ENCODE data around the gene PDE7B. TPM values are rescaled to one million over a fixed set of nuclear protein-coding genes. Genes with fewer than 3 reads are reported as not detected.

Gene PDE7B
- total and polyA plus RNA-seq, 9 of the 15 experiments (the other 6 are each of a cell fraction or from before 2014, with no cell fraction given): 0.01 TPM; not detected in 8

GRCh38 chr6:136035378-136036070, 184.0 kb downstream of the PDE7B start:
- DNase-seq (ENCODE audit: extremely low read depth in 1 of 4, low spot score in 3 of 4) (no peak), ATAC-seq (no peak), FAIRE-seq (no peak)
- Histone ChIP-seq H3K4me2 (ENCODE audit: insufficient read depth, low read length) (no peak overlapping the region), H3K9me3 (replicated peaks; ENCODE audit: control insufficient read depth, insufficient read depth, low read depth, low read length) (no peaks in the 10 kb centered on the region), H3K27me3 (ENCODE audit: control insufficient read depth in 2 of 2, insufficient read depth in 2 of 2, low read length in 2 of 2) (peaks cover 5 to 24% of the 10 kb centered on the region in 2 experiments; a peak in 4 of 5 replicates), H3K79me2 (ENCODE audit: control insufficient read depth, insufficient read depth, low read length) (no peaks in the 10 kb centered on the region), H4K20me1 (replicated peaks; ENCODE audit: control insufficient read depth, insufficient read depth, low read length) (no peaks in the 10 kb centered on the region), H3K36me3 (ENCODE audit: control insufficient read depth, insufficient read depth, low read length) (no peaks in the 10 kb centered on the region), H3K9me1 (ENCODE audit: control insufficient read depth, insufficient read depth, low read length) (no peaks in the 10 kb centered on the region), H3K4me1 (replicated peaks in 1 of 2; ENCODE audit: control insufficient read depth in 2 of 2, insufficient read depth in 2 of 2, low read length in 2 of 2) (no peaks in the 10 kb centered on the region), H3K4me3 (no peak overlapping the region), H2AFZ (ENCODE audit: low read depth, low read length) (no peak overlapping the region), H3K27ac (ENCODE audit: extremely low read depth, low read depth, low read length) (no peak overlapping the region), H3K9ac (ENCODE audit: insufficient read depth in 1 of 2, low read depth in 2 of 2, low read length in 2 of 2) (no peak overlapping the region)
- BruUV-seq (replicated peaks): no TSS peak
- WGBS (ENCODE audit: insufficient coverage, low coverage, missing lambda C conversion rate): under 1% methylated on average over 4 of the region's 4 CpGs
- CTCF ChIA-PET (ENCODE audit: low intra/inter-chr PET ratio): no interaction called here
- POLR2A ChIA-PET: interaction anchor here (0.7 kb wide), 1 partner anchor 7 kb away, joined by 5 read pairs; no protein-coding TSS in a partner anchor
- in situ Hi-C loops (cut with MboI): no loop called here
- intact Hi-C loops (cut with micrococcal nuclease): no loop called here
- no peak for TF ChIP-seq ZNF75A (CRISPR knock-in tag; IDR thresholded peaks at IDR 0.05)
- TF ChIP-seq HBP1 (CRISPR knock-in tag; IDR thresholded peaks at IDR 0.05): no peak
- no peak for TF ChIP-seq ESRRA (IDR thresholded peaks at IDR 0.05; ENCODE audit: borderline replicate concordance, low read depth)
- TF ChIP-seq E2F6 (IDR thresholded peaks at IDR 0.05; ENCODE audit: borderline replicate concordance in 1 of 2, extremely low read depth in 1 of 2, insufficient read depth in 1 of 2, insufficient read length in 1 of 2, low read depth in 1 of 2, low read length in 1 of 2, poor library complexity in 1 of 2, severe bottlenecking in 1 of 2): no peak
- no peak for TF ChIP-seq PPARD (CRISPR knock-in tag; IDR thresholded peaks at IDR 0.05)
- TF ChIP-seq KAT2B (IDR thresholded peaks at IDR 0.05; ENCODE audit: low read depth, low read length): no peak
- no peak for TF ChIP-seq PHF21A (IDR thresholded peaks at IDR 0.05; ENCODE audit: borderline replicate concordance, low read depth)
- TF ChIP-seq CHD2 (IDR thresholded peaks at IDR 0.05; ENCODE audit: low read depth, low read length): no peak
- no peak for TF ChIP-seq CBFA2T3 (IDR thresholded peaks at IDR 0.05)
- TF ChIP-seq ZNF436 (CRISPR knock-in tag; IDR thresholded peaks at IDR 0.05): no peak
- TF ChIP-seq NR2C2 (CRISPR knock-in tag; IDR thresholded peaks at IDR 0.05): no peak
- no peak for TF ChIP-seq NR2C2 (tag; IDR thresholded peaks at IDR 0.05)
- no peak for TF ChIP-seq KAT7 (CRISPR knock-in tag; IDR thresholded peaks at IDR 0.05; ENCODE audit: borderline replicate concordance)
- no peak for TF ChIP-seq IFI16 (CRISPR knock-in tag; IDR thresholded peaks at IDR 0.05)
- no peak for TF ChIP-seq NELFE (IDR thresholded peaks at IDR 0.05; ENCODE audit: insufficient read depth, insufficient read length)
- no peak for TF ChIP-seq RBBP5 (IDR thresholded peaks at IDR 0.05; ENCODE audit: borderline replicate concordance, insufficient read depth, low read length, poor library complexity, severe bottlenecking)
